8988T (cell line): Measurements from ENCODE around the gene PCMT1.

Experiments used
- DNase-seq: peaks from one replicate; pipeline ENCODE4 v3.0.0; 2011

PCMT1 gene

DNA sequence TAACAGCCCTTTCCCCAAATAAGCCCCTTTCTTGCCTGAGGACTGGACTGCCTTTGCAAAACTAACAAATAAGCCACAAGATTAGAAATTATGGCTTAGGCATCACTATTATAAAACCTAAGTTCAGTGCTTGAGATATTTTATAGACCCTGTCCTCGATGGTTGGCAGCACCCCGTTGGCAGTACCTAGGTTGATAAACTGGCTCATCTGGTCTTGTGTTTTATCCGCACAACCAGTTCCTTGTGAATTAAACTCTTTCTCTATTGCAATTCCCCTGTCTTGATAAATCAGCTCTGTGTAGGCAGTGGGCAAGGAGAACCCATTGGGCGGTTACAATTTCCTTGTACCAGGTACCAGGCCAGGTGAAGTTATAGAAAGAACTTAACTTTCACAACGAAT, 108.0 kb downstream of the PCMT1 start:
- no peak for DNase-seq

DNA sequence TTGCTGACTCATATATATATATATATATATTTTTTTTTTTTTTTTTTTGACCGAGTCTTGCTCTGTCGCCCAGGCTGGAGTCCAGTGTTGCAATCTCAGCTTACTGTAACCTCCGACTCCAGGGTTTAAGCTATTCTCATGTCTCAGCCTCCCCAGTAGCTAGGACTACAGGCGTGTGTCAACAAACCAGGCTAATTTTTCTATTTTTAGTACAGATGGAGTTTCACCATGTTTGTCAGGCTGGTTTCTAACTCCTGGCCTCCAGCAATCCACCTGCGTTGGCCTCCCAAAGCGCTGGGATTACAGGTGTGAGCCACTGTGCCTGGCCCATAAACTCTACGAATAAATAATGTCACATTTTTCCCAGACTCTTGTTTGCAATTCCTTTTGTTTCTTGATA, 109.8 kb downstream of the PCMT1 start:
- no peak for DNase-seq

DNA sequence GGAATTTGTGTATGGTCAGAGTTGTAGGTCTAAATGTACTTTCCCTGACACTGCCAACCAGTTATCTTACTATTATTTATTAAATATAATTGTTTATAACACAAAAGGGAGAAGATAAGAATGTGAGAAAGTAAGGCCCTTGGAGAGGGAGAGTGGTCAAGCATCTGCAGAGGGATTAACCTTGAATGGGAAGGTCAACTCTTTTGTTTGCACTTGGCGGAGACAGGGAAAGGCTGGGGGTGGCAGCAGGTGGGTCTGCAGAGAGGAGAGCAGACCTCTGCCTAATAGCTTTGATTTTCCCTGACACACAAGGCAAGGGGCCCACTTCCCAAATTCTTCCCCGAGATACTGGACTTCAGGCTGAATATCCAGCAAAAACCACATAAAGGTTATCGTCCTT, 110.4 kb downstream of the PCMT1 start:
- DNase-seq = no peak

DNA sequence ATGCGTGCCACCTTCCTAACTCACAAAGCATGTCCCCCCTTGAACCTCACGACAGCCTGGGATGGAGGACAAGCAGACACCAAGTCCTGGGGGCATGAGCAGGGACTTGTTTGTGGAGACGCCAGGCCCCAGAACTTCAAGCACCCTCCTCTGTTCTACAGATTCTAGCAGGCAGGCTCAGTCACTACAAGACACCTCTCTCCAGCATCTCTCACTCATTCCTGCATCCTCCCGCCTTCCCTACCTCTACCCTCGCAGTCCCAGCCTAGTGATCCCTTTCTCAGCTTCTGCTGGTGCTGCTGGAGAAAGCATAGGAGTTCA, 110.9 kb downstream of the PCMT1 start:
- no peak for DNase-seq
